Fibroblast of skin of scalp (primary cell): ENCODE measurements around the gene C14orf93.
"Not testable (repeated sequence)": the region's sequence is repeated elsewhere in the genome, so short reads cannot be mapped to it uniquely, and the experiment has no call there.

ENCODE experiments used
- DNase-seq: peaks from one replicate; pipeline ENCODE4 v3.0.0-alpha.2; 2013

Gene C14orf93

GRCh38 chr14:22972313-22972930, 37.5 kb downstream of the C14orf93 start:
- DNase-seq, result no peak

- DNase-seq, result no peak
Observed at GRCh38 chr14:22971152-22971551, 38.8 kb downstream of the C14orf93 start.

- DNase-seq, result no peak
Observed at GRCh38 chr14:22966783-22967269, 43.1 kb downstream of the C14orf93 start.

GRCh38 chr14:22965916-22966782, 43.8 kb downstream of the C14orf93 start:
- not testable (repeated sequence) for DNase-seq

GRCh38 chr14:22962061-22962676, 47.8 kb downstream of the C14orf93 start:
- no peak for DNase-seq

GRCh38 chr14:22955702-22956569, 54.0 kb downstream of the C14orf93 start:
- DNase-seq, result no peak

GRCh38 chr14:22952418-22952817, 57.5 kb downstream of the C14orf93 start:
- no peak for DNase-seq

GRCh38 chr14:22951795-22952194, 58.1 kb downstream of the C14orf93 start:
- not testable (repeated sequence) for DNase-seq

- no peak for DNase-seq
Observed at GRCh38 chr14:22945642-22946041, 64.3 kb downstream of the C14orf93 start.

- peak; percentile 55 for DNase-seq
Observed at GRCh38 chr14:22939684-22940083, 70.3 kb downstream of the C14orf93 start.
